ENCODE results near the gene LRRC3B.

The LRRC3B gene

DNA sequence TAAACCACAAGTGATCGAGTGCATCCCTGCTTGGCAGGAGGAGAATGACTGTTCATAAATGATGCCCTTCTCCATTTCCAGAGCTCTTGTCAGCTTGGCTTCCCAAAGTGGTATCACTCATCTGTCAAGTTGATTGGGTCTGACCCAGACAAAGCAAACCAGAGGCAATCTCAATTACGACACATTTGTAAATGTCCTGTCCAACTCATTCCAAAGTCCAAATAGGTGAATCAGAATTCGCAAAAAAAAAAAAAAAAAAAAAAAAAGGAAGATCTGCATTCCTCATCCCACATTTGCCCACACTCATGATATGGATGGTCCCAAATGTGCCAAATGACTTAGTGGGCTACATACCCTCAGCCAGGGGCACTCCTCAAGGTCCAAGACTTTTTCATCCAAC is 91.9 kb downstream of the LRRC3B start:
- Histone ChIP-seq H3K36me3 (ENCODE audit: insufficient read depth, low read length) (no peaks in the 10 kb centered on the region), H3K9me3 (ENCODE audit: insufficient read depth, low read depth, low read length) (no peaks in the 10 kb centered on the region), H4K20me1 (ENCODE audit: insufficient read depth, low read length, poor library complexity, severe bottlenecking) (no peaks in the 10 kb centered on the region), H3K4me2 (ENCODE audit: low read depth, low read length, poor library complexity, severe bottlenecking) (no peak overlapping the region), H2AFZ (ENCODE audit: low read length) (no peak overlapping the region), H3K9me2 (replicated peaks; ENCODE audit: low read depth, low read length) (no peaks in the 10 kb centered on the region), H3K27me3 (ENCODE audit: insufficient read depth, low read length, poor library complexity, severe bottlenecking) (no peaks in the 10 kb centered on the region), H3K79me2 (ENCODE audit: insufficient read depth, low read length) (no peaks in the 10 kb centered on the region), H3K9ac (ENCODE audit: low read depth, low read length, poor library complexity, severe bottlenecking) (no peak overlapping the region), H3F3A (ENCODE audit: low read depth) (no peaks in the 10 kb centered on the region), H3K4me3 (ENCODE audit: low read length, poor library complexity, severe bottlenecking) (no peak overlapping the region), H3K4me1 (ENCODE audit: insufficient read depth, low read length, poor library complexity, severe bottlenecking) (no peaks in the 10 kb centered on the region)
- TF ChIP-seq EZH2phosphoT487 (IDR thresholded peaks at IDR 0.05; ENCODE audit: borderline replicate concordance), result no peak
- TF ChIP-seq, protein P1, sequence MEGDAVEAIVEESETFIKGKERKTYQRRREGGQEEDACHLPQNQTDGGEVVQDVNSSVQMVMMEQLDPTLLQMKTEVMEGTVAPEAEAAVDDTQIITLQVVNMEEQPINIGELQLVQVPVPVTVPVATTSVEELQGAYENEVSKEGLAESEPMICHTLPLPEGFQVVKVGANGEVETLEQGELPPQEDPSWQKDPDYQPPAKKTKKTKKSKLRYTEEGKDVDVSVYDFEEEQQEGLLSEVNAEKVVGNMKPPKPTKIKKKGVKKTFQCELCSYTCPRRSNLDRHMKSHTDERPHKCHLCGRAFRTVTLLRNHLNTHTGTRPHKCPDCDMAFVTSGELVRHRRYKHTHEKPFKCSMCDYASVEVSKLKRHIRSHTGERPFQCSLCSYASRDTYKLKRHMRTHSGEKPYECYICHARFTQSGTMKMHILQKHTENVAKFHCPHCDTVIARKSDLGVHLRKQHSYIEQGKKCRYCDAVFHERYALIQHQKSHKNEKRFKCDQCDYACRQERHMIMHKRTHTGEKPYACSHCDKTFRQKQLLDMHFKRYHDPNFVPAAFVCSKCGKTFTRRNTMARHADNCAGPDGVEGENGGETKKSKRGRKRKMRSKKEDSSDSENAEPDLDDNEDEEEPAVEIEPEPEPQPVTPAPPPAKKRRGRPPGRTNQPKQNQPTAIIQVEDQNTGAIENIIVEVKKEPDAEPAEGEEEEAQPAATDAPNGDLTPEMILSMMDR (conservative IDR thresholded peaks at IDR 0.05; ENCODE audit: low read length), result no peak

DNA sequence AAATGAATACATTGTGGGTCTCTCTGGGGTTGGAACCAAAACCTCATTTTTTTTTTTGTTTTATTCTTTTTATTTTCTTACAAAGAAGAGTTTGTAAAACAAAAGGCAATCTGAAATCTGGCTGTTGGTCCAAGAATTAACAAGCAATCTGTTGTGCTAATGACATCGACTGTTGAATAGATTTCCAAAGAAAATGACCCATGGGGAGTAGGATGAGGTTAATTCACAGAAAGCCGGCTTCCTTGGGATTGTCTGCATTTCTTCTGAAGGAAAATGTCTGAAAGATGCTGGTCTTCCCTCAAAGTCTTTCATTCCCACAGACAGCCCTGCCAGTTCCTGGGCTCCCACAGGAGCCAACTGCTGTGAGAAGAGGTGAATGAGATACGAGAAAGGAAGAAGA is 92.9 kb downstream of the LRRC3B start:
- no peaks in the 10 kb centered on the region for H3F3A ChIP-seq (ENCODE audit: low read depth)
- no peaks in the 10 kb centered on the region for H3K4me1 ChIP-seq (ENCODE audit: insufficient read depth, low read length, poor library complexity, severe bottlenecking)
- no peaks in the 10 kb centered on the region for H3K79me2 ChIP-seq (ENCODE audit: insufficient read depth, low read length)
- no peaks in the 10 kb centered on the region for H3K36me3 ChIP-seq (ENCODE audit: insufficient read depth, low read length)
- H4K20me1 ChIP-seq (ENCODE audit: insufficient read depth, low read length, poor library complexity, severe bottlenecking), result no peaks in the 10 kb centered on the region
- no peak overlapping the region for H3K4me2 ChIP-seq (ENCODE audit: low read depth, low read length, poor library complexity, severe bottlenecking)
- no peaks in the 10 kb centered on the region for H3K27me3 ChIP-seq (ENCODE audit: insufficient read depth, low read length, poor library complexity, severe bottlenecking)
- no peaks in the 10 kb centered on the region for H3K9me2 ChIP-seq (replicated peaks; ENCODE audit: low read depth, low read length)
- H3K4me3 ChIP-seq (ENCODE audit: low read length, poor library complexity, severe bottlenecking), result no peak overlapping the region
- no peaks in the 10 kb centered on the region for H3K9me3 ChIP-seq (ENCODE audit: insufficient read depth, low read depth, low read length)
- H3K9ac ChIP-seq (ENCODE audit: low read depth, low read length, poor library complexity, severe bottlenecking), result no peak overlapping the region
- TF ChIP-seq, protein P1 (conservative IDR thresholded peaks at IDR 0.05; ENCODE audit: low read length), result no peak
- no peak for TF ChIP-seq EZH2phosphoT487 (IDR thresholded peaks at IDR 0.05; ENCODE audit: borderline replicate concordance)
- H2AFZ ChIP-seq (ENCODE audit: low read length), result no peak overlapping the region

DNA sequence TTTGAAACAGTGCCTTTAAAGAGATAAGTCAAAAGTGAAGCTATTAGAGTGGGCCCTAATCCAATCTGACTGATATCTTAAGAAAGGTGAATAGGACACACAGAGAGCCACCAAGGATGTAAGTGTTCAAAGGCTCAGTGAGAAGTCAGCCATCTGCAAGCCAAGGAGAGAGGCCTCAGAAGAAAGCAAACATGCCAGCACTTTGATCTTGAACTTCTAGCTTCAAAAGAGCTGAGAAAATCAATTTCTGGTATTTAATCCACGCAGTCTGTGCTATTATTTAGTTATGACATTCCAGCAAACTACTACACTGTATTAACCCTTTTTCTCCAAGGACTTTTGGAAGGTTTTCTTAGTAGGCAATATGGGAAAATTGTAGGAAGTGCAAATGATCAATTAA is 95.7 kb downstream of the LRRC3B start:
- Histone ChIP-seq H3K36me3 (ENCODE audit: insufficient read depth, low read length) (no peaks in the 10 kb centered on the region), H3K27me3 (ENCODE audit: insufficient read depth, low read length, poor library complexity, severe bottlenecking) (no peaks in the 10 kb centered on the region)
- TF ChIP-seq, protein P1 (conservative IDR thresholded peaks at IDR 0.05; ENCODE audit: low read length), result no peak
- TF ChIP-seq EZH2phosphoT487 (IDR thresholded peaks at IDR 0.05; ENCODE audit: borderline replicate concordance), result no peak

More for the DNA sequence above, 95.7 kb downstream of the LRRC3B start:
- H2AFZ ChIP-seq (ENCODE audit: low read length), result no peak overlapping the region
- no peaks in the 10 kb centered on the region for H3F3A ChIP-seq (ENCODE audit: low read depth)
- H3K4me1 ChIP-seq (ENCODE audit: insufficient read depth, low read length, poor library complexity, severe bottlenecking), result no peaks in the 10 kb centered on the region
- H3K9ac ChIP-seq (ENCODE audit: low read depth, low read length, poor library complexity, severe bottlenecking), result no peak overlapping the region
- no peaks in the 10 kb centered on the region for H3K9me2 ChIP-seq (replicated peaks; ENCODE audit: low read depth, low read length)
- H3K79me2 ChIP-seq (ENCODE audit: insufficient read depth, low read length), result no peaks in the 10 kb centered on the region
- H3K4me3 ChIP-seq (ENCODE audit: low read length, poor library complexity, severe bottlenecking), result no peak overlapping the region
- no peak overlapping the region for H3K4me2 ChIP-seq (ENCODE audit: low read depth, low read length, poor library complexity, severe bottlenecking)
- H4K20me1 ChIP-seq (ENCODE audit: insufficient read depth, low read length, poor library complexity, severe bottlenecking), result no peaks in the 10 kb centered on the region
- no peaks in the 10 kb centered on the region for H3K9me3 ChIP-seq (ENCODE audit: insufficient read depth, low read depth, low read length)
